Measurements from ENCODE around the gene LRRC31.

Gene LRRC31

DNA sequence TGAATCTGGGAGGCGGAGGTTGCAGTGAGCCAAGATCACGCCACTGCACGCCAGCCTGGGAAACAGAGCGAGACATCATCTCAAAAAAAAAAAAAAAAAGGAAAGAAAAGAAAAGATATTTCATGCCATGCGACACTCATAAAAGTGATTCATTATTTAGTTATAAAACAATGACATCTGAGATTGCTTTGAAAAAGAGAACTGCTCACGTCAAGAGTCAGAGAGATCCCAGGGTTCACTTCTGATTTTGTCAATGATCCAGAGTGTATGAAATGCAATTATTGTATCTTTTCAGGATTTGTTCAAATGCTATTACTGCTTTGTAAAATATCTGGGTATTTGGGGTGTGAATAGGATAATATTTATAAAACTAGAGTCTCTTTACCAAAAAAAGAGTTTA lies 35.7 kb upstream of the LRRC31 start:
- H3K4me3 ChIP-seq (ENCODE audit: control insufficient read depth, low read depth, low read length) = no peak overlapping the region
- no peak for DNase-seq (ENCODE audit: low read depth)
- TF ChIP-seq, protein P1, sequence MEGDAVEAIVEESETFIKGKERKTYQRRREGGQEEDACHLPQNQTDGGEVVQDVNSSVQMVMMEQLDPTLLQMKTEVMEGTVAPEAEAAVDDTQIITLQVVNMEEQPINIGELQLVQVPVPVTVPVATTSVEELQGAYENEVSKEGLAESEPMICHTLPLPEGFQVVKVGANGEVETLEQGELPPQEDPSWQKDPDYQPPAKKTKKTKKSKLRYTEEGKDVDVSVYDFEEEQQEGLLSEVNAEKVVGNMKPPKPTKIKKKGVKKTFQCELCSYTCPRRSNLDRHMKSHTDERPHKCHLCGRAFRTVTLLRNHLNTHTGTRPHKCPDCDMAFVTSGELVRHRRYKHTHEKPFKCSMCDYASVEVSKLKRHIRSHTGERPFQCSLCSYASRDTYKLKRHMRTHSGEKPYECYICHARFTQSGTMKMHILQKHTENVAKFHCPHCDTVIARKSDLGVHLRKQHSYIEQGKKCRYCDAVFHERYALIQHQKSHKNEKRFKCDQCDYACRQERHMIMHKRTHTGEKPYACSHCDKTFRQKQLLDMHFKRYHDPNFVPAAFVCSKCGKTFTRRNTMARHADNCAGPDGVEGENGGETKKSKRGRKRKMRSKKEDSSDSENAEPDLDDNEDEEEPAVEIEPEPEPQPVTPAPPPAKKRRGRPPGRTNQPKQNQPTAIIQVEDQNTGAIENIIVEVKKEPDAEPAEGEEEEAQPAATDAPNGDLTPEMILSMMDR (IDR thresholded peaks at IDR 0.05; ENCODE audit: control insufficient read depth, insufficient read depth, low read depth, low read length, missing control alignments) = no peak

DNA sequence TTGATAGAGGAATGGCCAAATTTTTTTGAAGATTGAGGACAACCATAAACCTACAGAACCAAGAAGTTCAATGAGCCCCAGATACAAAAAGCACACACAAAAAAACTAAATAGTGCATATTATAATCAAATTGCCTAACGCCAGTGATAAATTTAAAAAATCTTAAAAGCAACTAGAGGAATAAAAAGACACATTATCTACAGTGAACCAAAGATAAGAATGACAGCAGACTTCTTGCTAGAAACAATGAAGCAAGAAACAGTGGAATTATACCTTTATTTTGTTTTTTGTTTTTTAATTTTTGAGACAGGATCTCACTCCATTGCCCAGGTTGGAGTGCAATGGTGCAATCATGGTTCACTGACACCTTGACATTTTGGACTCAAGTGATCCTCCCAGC lies 31.7 kb upstream of the LRRC31 start:
- no peak for DNase-seq (ENCODE audit: low read depth)
- TF ChIP-seq, protein P1 (IDR thresholded peaks at IDR 0.05; ENCODE audit: control insufficient read depth, insufficient read depth, low read depth, low read length, missing control alignments) = no peak
- no peak overlapping the region for H3K4me3 ChIP-seq (ENCODE audit: control insufficient read depth, low read depth, low read length)

DNA sequence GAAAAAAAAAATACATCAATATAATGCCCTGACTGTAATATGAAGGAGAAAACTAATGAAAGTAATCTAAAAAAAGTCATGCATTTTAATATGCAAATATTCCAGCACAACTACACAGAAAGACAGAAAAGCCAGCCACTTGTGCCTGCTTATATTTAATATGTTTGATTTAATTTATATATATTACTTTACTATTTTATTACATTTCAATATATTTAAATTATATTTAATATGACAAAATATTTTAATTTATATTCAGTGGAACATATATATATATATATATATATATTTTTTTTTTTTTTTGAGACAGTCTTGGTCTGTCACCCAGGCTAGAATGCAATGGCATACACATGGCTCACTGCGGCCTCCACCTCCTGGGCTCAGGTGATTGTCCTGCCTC lies 27.5 kb upstream of the LRRC31 start:
- no peak for DNase-seq (ENCODE audit: low read depth)
- TF ChIP-seq, protein P1 (IDR thresholded peaks at IDR 0.05; ENCODE audit: control insufficient read depth, insufficient read depth, low read depth, low read length, missing control alignments) = no peak
- no peak overlapping the region for H3K4me3 ChIP-seq (ENCODE audit: control insufficient read depth, low read depth, low read length)

DNA sequence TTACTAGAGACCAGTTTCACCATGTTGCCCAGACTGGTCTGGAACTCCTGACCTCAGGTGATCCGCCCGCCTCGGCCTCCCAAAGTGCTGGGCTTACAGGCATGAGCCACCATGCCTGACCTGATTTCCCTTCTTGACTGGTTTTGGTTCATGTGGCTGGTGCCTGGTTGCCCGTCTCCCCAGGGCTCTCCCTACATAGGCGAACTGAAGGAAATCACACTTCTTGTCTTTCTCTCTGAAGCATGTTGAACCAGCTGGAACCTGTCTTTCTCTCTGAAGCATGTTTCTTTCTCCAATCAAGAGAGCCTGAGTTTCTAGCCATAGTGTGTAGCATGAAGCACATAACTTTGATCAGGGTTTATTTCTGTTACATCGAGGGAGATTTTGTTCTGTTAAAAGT lies 25.3 kb upstream of the LRRC31 start:
- DNase-seq (ENCODE audit: low read depth) = no peak
- TF ChIP-seq, protein P1 (IDR thresholded peaks at IDR 0.05; ENCODE audit: control insufficient read depth, insufficient read depth, low read depth, low read length, missing control alignments) = no peak
- H3K4me3 ChIP-seq (ENCODE audit: control insufficient read depth, low read depth, low read length) = no peak overlapping the region

DNA sequence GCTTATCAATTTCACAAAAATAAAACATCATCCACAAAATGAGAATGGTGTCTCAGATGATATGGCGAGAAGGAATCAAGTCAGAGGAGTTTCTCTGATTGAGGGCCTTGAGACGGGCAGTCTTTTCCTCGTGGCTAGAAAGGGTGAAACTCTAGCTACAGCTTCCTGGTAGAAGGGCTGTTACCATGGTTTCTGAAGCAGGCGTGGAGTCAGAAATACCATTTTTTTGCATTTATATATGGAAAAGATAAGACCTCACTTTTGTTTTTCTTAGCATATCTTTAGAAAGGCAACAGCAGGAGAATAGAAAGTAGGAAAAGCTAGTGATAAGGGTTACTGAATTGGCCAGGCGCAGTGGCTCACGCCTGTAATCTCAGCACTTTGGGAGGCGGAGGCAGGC lies 24.4 kb upstream of the LRRC31 start:
- H3K4me3 ChIP-seq (ENCODE audit: control insufficient read depth, low read depth, low read length) = no peak overlapping the region
- TF ChIP-seq, protein P1 (IDR thresholded peaks at IDR 0.05; ENCODE audit: control insufficient read depth, insufficient read depth, low read depth, low read length, missing control alignments) = no peak
- DNase-seq (ENCODE audit: low read depth) = no peak

DNA sequence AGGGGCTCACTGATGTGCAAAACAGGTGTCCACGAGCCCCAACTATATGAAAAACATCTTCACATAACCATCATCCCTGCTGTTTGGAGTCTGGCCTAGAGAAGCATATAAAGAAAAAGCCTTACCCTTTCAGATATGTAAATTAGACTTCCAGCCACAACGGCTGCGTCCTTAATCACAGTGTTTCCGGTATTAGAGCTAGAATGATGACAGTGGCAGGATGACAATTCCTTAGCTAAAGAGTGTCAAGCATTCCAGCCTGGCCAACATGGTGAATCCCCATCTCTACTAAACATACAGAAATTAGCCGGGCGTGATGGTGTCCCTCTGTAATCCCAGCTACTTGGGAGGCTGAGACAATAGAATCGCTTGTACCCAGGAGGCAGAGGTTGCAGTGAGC lies 22.2 kb upstream of the LRRC31 start:
- DNase-seq (ENCODE audit: low read depth) = no peak
- no peak overlapping the region for H3K4me3 ChIP-seq (ENCODE audit: control insufficient read depth, low read depth, low read length)
- TF ChIP-seq, protein P1 (IDR thresholded peaks at IDR 0.05; ENCODE audit: control insufficient read depth, insufficient read depth, low read depth, low read length, missing control alignments) = no peak

DNA sequence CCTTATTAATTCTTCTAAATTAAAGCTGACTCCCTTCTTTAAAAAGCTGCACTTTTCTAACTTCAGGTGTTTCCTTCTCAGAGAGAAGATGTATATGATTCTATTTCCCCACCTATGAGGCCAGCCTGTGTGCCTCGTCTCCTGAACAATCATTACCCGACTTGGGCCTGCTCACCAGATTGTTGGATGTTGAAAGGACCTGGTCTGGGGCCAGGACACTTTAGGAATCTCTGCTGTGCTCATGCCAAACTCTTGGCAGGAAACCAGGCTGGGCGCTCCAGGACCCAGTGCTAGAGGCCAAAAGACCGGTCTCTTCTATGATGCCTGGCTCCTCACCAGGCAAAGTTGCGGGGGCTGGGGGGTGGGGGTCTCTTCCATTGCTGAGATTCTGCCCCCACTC lies 16.9 kb upstream of the LRRC31 start:
- DNase-seq (ENCODE audit: low read depth) = peak; percentile 24

More for the DNA sequence above, 16.9 kb upstream of the LRRC31 start:
- TF ChIP-seq, protein P1 (IDR thresholded peaks at IDR 0.05; ENCODE audit: control insufficient read depth, insufficient read depth, low read depth, low read length, missing control alignments) = no peak
- H3K4me3 ChIP-seq (ENCODE audit: control insufficient read depth, low read depth, low read length) = no peak overlapping the region

Data from AG09309 (cell line).